Activated T-helper 2 cell treated with anti-CD3 and anti-CD28 coated beads, Interferon-gamma antibody, Interleukin-2, Interleukin-4, amounts not matched to agents 10 μg/mL and 5 μg/mL and 100 μg/mL, durations not matched to agents 14 hours and 24 hours and 36 hours (primary cell): ENCODE measurements around the gene ZDHHC9. TPM values are rescaled to one million over a fixed set of nuclear protein-coding genes. Genes with fewer than 3 reads are reported as not detected.

Experiments
- DNase-seq: peaks from one replicate; pipeline ENCODE4 v3.0.0; 2021; ENCODE audit warnings: low spot score
- H3K27ac Mint-ChIP-seq: one replicate; pipeline ENCODE4 v1.8.0; 2021; ENCODE audit warnings: mixed read lengths
- H3K27me3 Mint-ChIP-seq: one replicate; pipeline ENCODE4 v1.8.0; 2021; ENCODE audit warnings: low read depth, mixed read lengths
- H3K36me3 Mint-ChIP-seq: one replicate; pipeline ENCODE4 v1.8.0; 2021; ENCODE audit warnings: low read depth, mixed read lengths
- H3K4me1 Mint-ChIP-seq: one replicate; pipeline ENCODE4 v1.8.0; 2021; ENCODE audit warnings: low read depth, mixed read lengths
- H3K4me3 Mint-ChIP-seq: one replicate; pipeline ENCODE4 v1.8.0; 2021; ENCODE audit warnings: low read depth, mild to moderate bottlenecking, moderate library complexity, mixed read lengths
- H3K9me3 Mint-ChIP-seq: one replicate; pipeline ENCODE4 v1.8.0; 2021; ENCODE audit warnings: mixed read lengths
- intact Hi-C: fragments of 100-400 bp; cut with micrococcal nuclease; formaldehyde crosslinking; loops from one replicate; pipeline ENCODE4 v1.15.1; 2023
- total RNA-seq: library from RNA; stranded (reverse); gene quantifications from 2 replicates; pipeline ENCODE4 v1.2.3, GENCODE V29; 2022

ZDHHC9 gene
- total RNA-seq, 1 donor from 2014 or later, result 13.0 TPM

GRCh38 chrX:129808158-129808828 lies 35.4 kb downstream of the ZDHHC9 start:
- Mint-ChIP-seq H3K27me3 (no peaks in the 10 kb centered on the region), H3K4me1 (peaks cover 18% of the 10 kb centered on the region), H3K27ac (peak overlapping the region; percentile 28), H3K36me3 (peaks cover 41% of the 10 kb centered on the region), H3K4me3 (no peak overlapping the region), H3K9me3 (no peaks in the 10 kb centered on the region)
- DNase-seq, result no peak
- intact Hi-C loops, result loop anchor here (1.0 kb wide), 1 partner anchor 35 kb away; the partner anchor contains the start of gene ZDHHC9

- H3K36me3 Mint-ChIP-seq, result peaks cover 32% of the 10 kb centered on the region
- intact Hi-C loops, result no loop called here
- no peak overlapping the region for H3K27ac Mint-ChIP-seq
- H3K27me3 Mint-ChIP-seq, result no peaks in the 10 kb centered on the region
- H3K9me3 Mint-ChIP-seq, result no peaks in the 10 kb centered on the region
- no peak overlapping the region for H3K4me3 Mint-ChIP-seq
- no peak for DNase-seq
- H3K4me1 Mint-ChIP-seq, result peaks cover 19% of the 10 kb centered on the region
Observed at GRCh38 chrX:129804806-129805205, 38.9 kb downstream of the ZDHHC9 start.

GRCh38 chrX:129802863-129803262 lies 40.8 kb downstream of the ZDHHC9 start:
- intact Hi-C loops, result no loop called here
- H3K27ac Mint-ChIP-seq, result no peak overlapping the region
- no peak overlapping the region for H3K4me3 Mint-ChIP-seq
- no peaks in the 10 kb centered on the region for H3K9me3 Mint-ChIP-seq
- peaks cover 36% of the 10 kb centered on the region for H3K36me3 Mint-ChIP-seq
- no peaks in the 10 kb centered on the region for H3K27me3 Mint-ChIP-seq
- H3K4me1 Mint-ChIP-seq, result peaks cover 19% of the 10 kb centered on the region
- DNase-seq, result no peak

GRCh38 chrX:129800186-129800585 lies 43.5 kb downstream of the ZDHHC9 start:
- Mint-ChIP-seq H3K4me1 (peaks cover 21% of the 10 kb centered on the region), H3K36me3 (peaks cover 37% of the 10 kb centered on the region), H3K4me3 (no peak overlapping the region), H3K9me3 (no peaks in the 10 kb centered on the region), H3K27ac (no peak overlapping the region), H3K27me3 (no peaks in the 10 kb centered on the region)
- DNase-seq, result no peak
- intact Hi-C loops, result no loop called here

GRCh38 chrX:129798888-129799287 lies 44.8 kb downstream of the ZDHHC9 start:
- peak overlapping the region; percentile 51 for H3K27ac Mint-ChIP-seq
- H3K27me3 Mint-ChIP-seq, result no peaks in the 10 kb centered on the region
- H3K4me1 Mint-ChIP-seq, result peaks cover 21% of the 10 kb centered on the region
- peaks cover 37% of the 10 kb centered on the region for H3K36me3 Mint-ChIP-seq
- H3K9me3 Mint-ChIP-seq, result no peaks in the 10 kb centered on the region
- no peak overlapping the region for H3K4me3 Mint-ChIP-seq
- DNase-seq, result no peak
- intact Hi-C loops, result loop anchor here (5.0 kb wide), 2 partner anchors 42 to 43 kb away; partner anchors contain the start of gene ZDHHC9

GRCh38 chrX:129798456-129798855 lies 45.2 kb downstream of the ZDHHC9 start:
- H3K36me3 Mint-ChIP-seq, result peaks cover 33% of the 10 kb centered on the region

GRCh38 chrX:129797251-129797906 lies 46.3 kb downstream of the ZDHHC9 start:
- no peaks in the 10 kb centered on the region for H3K27me3 Mint-ChIP-seq
- peaks cover 21% of the 10 kb centered on the region for H3K4me1 Mint-ChIP-seq
- intact Hi-C loops, result loop anchor here (5.0 kb wide), 2 partner anchors 40 to 45 kb away; partner anchors contain the start of gene ZDHHC9
- H3K27ac Mint-ChIP-seq, result no peak overlapping the region
- peaks cover 40% of the 10 kb centered on the region for H3K36me3 Mint-ChIP-seq
- no peak overlapping the region for H3K4me3 Mint-ChIP-seq
- H3K9me3 Mint-ChIP-seq, result no peaks in the 10 kb centered on the region
- DNase-seq, result no peak

More at GRCh38 chrX:129798456-129798855, 45.2 kb downstream of the ZDHHC9 start:
- Mint-ChIP-seq H3K27ac (peak overlapping the region; percentile 51), H3K9me3 (no peaks in the 10 kb centered on the region), H3K4me1 (peaks cover 21% of the 10 kb centered on the region), H3K4me3 (no peak overlapping the region), H3K27me3 (no peaks in the 10 kb centered on the region)
- no peak for DNase-seq
- intact Hi-C loops, result loop anchor here (5.0 kb wide), 2 partner anchors 41 to 44 kb away; partner anchors contain the start of gene ZDHHC9

GRCh38 chrX:129795584-129795983 lies 48.1 kb downstream of the ZDHHC9 start:
- intact Hi-C loops, result loop anchor here (5.0 kb wide), 2 partner anchors 38 to 47 kb away; partner anchors contain the start of gene ZDHHC9
- H3K36me3 Mint-ChIP-seq, result peaks cover 48% of the 10 kb centered on the region
- no peak for DNase-seq
- peaks cover 21% of the 10 kb centered on the region for H3K4me1 Mint-ChIP-seq
- H3K27ac Mint-ChIP-seq, result peak overlapping the region; percentile 12
- no peaks in the 10 kb centered on the region for H3K27me3 Mint-ChIP-seq
- H3K9me3 Mint-ChIP-seq, result no peaks in the 10 kb centered on the region
- H3K4me3 Mint-ChIP-seq, result no peak overlapping the region

- H3K4me1 Mint-ChIP-seq, result peaks cover 12% of the 10 kb centered on the region
- H3K36me3 Mint-ChIP-seq, result peaks cover 42% of the 10 kb centered on the region
- no peaks in the 10 kb centered on the region for H3K27me3 Mint-ChIP-seq
- no peaks in the 10 kb centered on the region for H3K9me3 Mint-ChIP-seq
- intact Hi-C loops, result no loop called here
- no peak overlapping the region for H3K4me3 Mint-ChIP-seq
- H3K27ac Mint-ChIP-seq, result no peak overlapping the region
- no peak for DNase-seq
Observed at GRCh38 chrX:129793604-129794191, 50.0 kb downstream of the ZDHHC9 start.

- peaks cover 38% of the 10 kb centered on the region for H3K36me3 Mint-ChIP-seq
Observed at GRCh38 chrX:129792586-129793291, 50.9 kb downstream of the ZDHHC9 start.

GRCh38 chrX:129791961-129792570 lies 51.6 kb downstream of the ZDHHC9 start:
- Mint-ChIP-seq H3K9me3 (no peaks in the 10 kb centered on the region), H3K4me1 (peaks cover 8% of the 10 kb centered on the region), H3K27ac (no peak overlapping the region), H3K4me3 (no peak overlapping the region), H3K36me3 (peaks cover 41% of the 10 kb centered on the region), H3K27me3 (no peaks in the 10 kb centered on the region)
- intact Hi-C loops, result no loop called here
- DNase-seq, result no peak

More at GRCh38 chrX:129792586-129793291, 50.9 kb downstream of the ZDHHC9 start:
- Mint-ChIP-seq H3K9me3 (no peaks in the 10 kb centered on the region), H3K27ac (no peak overlapping the region), H3K4me1 (peaks cover 2% of the 10 kb centered on the region), H3K4me3 (no peak overlapping the region), H3K27me3 (no peaks in the 10 kb centered on the region)
- intact Hi-C loops, result no loop called here
- DNase-seq, result no peak

GRCh38 chrX:129791336-129791735 lies 52.4 kb downstream of the ZDHHC9 start:
- H3K9me3 Mint-ChIP-seq, result no peaks in the 10 kb centered on the region
- peaks cover 40% of the 10 kb centered on the region for H3K36me3 Mint-ChIP-seq
- no peaks in the 10 kb centered on the region for H3K27me3 Mint-ChIP-seq
- no peak for DNase-seq
- H3K4me1 Mint-ChIP-seq, result peaks cover 10% of the 10 kb centered on the region
- H3K27ac Mint-ChIP-seq, result no peak overlapping the region
- H3K4me3 Mint-ChIP-seq, result no peak overlapping the region
- intact Hi-C loops, result no loop called here
